Activated CD4-positive, CD25-positive, alpha-beta regulatory T cell treated with anti-CD3 and anti-CD28 coated beads, Interleukin-2, amount 50 U/mL, for 16 hours (primary cell): Measurements from ENCODE around the gene SEMA3C.
"Not testable (repeated sequence)": the region's sequence is repeated elsewhere in the genome, so short reads cannot be mapped to it uniquely, and the experiment has no call there.

ENCODE experiments used
- DNase-seq: peaks from one replicate; pipeline ENCODE4 v3.0.0-alpha.2; 2020; ENCODE audit warnings: low read depth, low spot score

The SEMA3C gene

GRCh38 chr7:80926955-80927354, 8.1 kb upstream of the SEMA3C start:
- not testable (repeated sequence) for DNase-seq

- DNase-seq = no peak
Measured at GRCh38 chr7:80924090-80924489, 5.2 kb upstream of the SEMA3C start.

GRCh38 chr7:80923211-80923612, 4.4 kb upstream of the SEMA3C start:
- DNase-seq = no peak

GRCh38 chr7:80922253-80923049, 3.6 kb upstream of the SEMA3C start:
- DNase-seq = no peak

GRCh38 chr7:80921130-80921529, 2.3 kb upstream of the SEMA3C start:
- no peak for DNase-seq

- no peak for DNase-seq
Measured at GRCh38 chr7:80918399-80918798, 452 bp downstream of the SEMA3C start.

GRCh38 chr7:80916770-80917741, 1.8 kb downstream of the SEMA3C start:
- no peak for DNase-seq

- DNase-seq = no peak
Measured at GRCh38 chr7:80910228-80910627, 8.6 kb downstream of the SEMA3C start.

GRCh38 chr7:80908360-80908797, 10.5 kb downstream of the SEMA3C start:
- DNase-seq = no peak

- DNase-seq = no peak
Measured at GRCh38 chr7:80907612-80908011, 11.2 kb downstream of the SEMA3C start.

GRCh38 chr7:80907141-80907601, 11.7 kb downstream of the SEMA3C start:
- no peak for DNase-seq

- DNase-seq = no peak
Measured at GRCh38 chr7:80905334-80905733, 13.5 kb downstream of the SEMA3C start.

GRCh38 chr7:80902716-80903308, 16.0 kb downstream of the SEMA3C start:
- DNase-seq = no peak

- no peak for DNase-seq
Measured at GRCh38 chr7:80902019-80902418, 16.8 kb downstream of the SEMA3C start.

GRCh38 chr7:80900583-80901576, 18.0 kb downstream of the SEMA3C start:
- DNase-seq = no peak

GRCh38 chr7:80896906-80897598, 21.8 kb downstream of the SEMA3C start:
- DNase-seq = no peak

- DNase-seq = no peak
Measured at GRCh38 chr7:80895056-80895455, 23.8 kb downstream of the SEMA3C start.

- no peak for DNase-seq
Measured at GRCh38 chr7:80891259-80891544, 27.6 kb downstream of the SEMA3C start.

GRCh38 chr7:80890426-80891258, 28.2 kb downstream of the SEMA3C start:
- no peak for DNase-seq
